B cell (primary cell): ENCODE measurements around the gene CMTM6.

Source experiments
- CTCF ChIP-seq: fragments of 200-600 bp; IDR thresholded peaks from one replicate; pipeline ENCODE4 v1.8.0; 2022; ENCODE audit warnings: antibody characterized with exemption, mild to moderate bottlenecking
- EZH2 ChIP-seq: IDR thresholded peaks from 2 replicates; pipeline ENCODE4 v1.6.1; 2012; ENCODE audit warnings: borderline replicate concordance, low read depth, mild to moderate bottlenecking, moderate library complexity, low read length; ENCODE audit not compliant: insufficient read depth, poor library complexity, severe bottlenecking

GRCh38 chr3:32435911-32436815, 66.5 kb downstream of the CMTM6 start:
- TF ChIP-seq CTCF, result no peak
- no peak for TF ChIP-seq EZH2
